H9 (cell line): Measurements from ENCODE around the gene SPATA3. TPM values are rescaled to one million over a fixed set of nuclear protein-coding genes. Genes with fewer than 3 reads are reported as not detected.

Experiments
- DNase-seq: peaks from one replicate; pipeline ENCODE4 v3.0.0-alpha.2; 2017
- H2AFZ ChIP-seq: one replicate; pipeline ENCODE4 v1.6.1; 2013; ENCODE audit warnings: mild to moderate bottlenecking, low read length, control low read depth, moderate library complexity
- H2AK5ac ChIP-seq: 2 replicates; pipeline ENCODE4 v1.6.1; 2013; ENCODE audit warnings: low read length, control low read depth, mixed read lengths; ENCODE audit not compliant: insufficient read length
- H2BK120ac ChIP-seq: one replicate; pipeline ENCODE4 v1.6.1; 2013; ENCODE audit warnings: low read depth, mild to moderate bottlenecking, low read length, control low read depth, inconsistent platforms; ENCODE audit not compliant: poor library complexity, severe bottlenecking
- H2BK12ac ChIP-seq: 2 replicates; pipeline ENCODE4 v1.6.1; 2013; ENCODE audit warnings: low read length, control low read depth, mixed read lengths, low read depth; ENCODE audit not compliant: insufficient read length
- H2BK15ac ChIP-seq: 2 replicates; pipeline ENCODE4 v1.6.1; 2013; ENCODE audit warnings: low read depth, low read length, control low read depth
- H2BK20ac ChIP-seq: one replicate; pipeline ENCODE4 v1.6.1; 2013; ENCODE audit warnings: low read depth, mild to moderate bottlenecking, low read length, control low read depth, inconsistent platforms; ENCODE audit not compliant: poor library complexity, severe bottlenecking
- H2BK5ac ChIP-seq: 2 replicates; pipeline ENCODE4 v1.6.1; 2013; ENCODE audit warnings: low read length, control low read depth, mixed read lengths; ENCODE audit not compliant: insufficient read length
- H3K14ac ChIP-seq: 2 replicates; pipeline ENCODE4 v1.6.1; 2013; ENCODE audit warnings: low read length, control low read depth; ENCODE audit not compliant: insufficient read depth
- H3K18ac ChIP-seq: 2 replicates; pipeline ENCODE4 v1.6.1; 2013; ENCODE audit warnings: low read depth, mild to moderate bottlenecking, mixed read lengths, low read length, control low read depth; ENCODE audit not compliant: insufficient read length
- H3K23ac ChIP-seq: 2 replicates; pipeline ENCODE4 v1.6.1; 2013; ENCODE audit warnings: low read length, control low read depth, mixed read lengths, low read depth; ENCODE audit not compliant: insufficient read length
- H3K23me2 ChIP-seq: 2 replicates; pipeline ENCODE4 v1.6.1; 2013; ENCODE audit warnings: low read depth, mild to moderate bottlenecking, mixed read lengths, low read length, control low read depth; ENCODE audit not compliant: insufficient read length, poor library complexity, severe bottlenecking
- H3K27ac ChIP-seq: 2 replicates; pipeline ENCODE4 v1.5.1; 2013; ENCODE audit warnings: low read length, control low read depth, mixed read lengths, low read depth; ENCODE audit not compliant: insufficient read length
- H3K27me3 ChIP-seq: 2 replicates; pipeline ENCODE4 v1.6.1; 2013; ENCODE audit warnings: low read length, control low read depth, inconsistent platforms; ENCODE audit not compliant: insufficient read depth
- H3K4ac ChIP-seq: 2 replicates; pipeline ENCODE4 v1.6.1; 2013; ENCODE audit warnings: low read depth, mild to moderate bottlenecking, control low read depth, inconsistent platforms, low read length, moderate library complexity
- H3K4me1 ChIP-seq: 2 replicates; pipeline ENCODE4 v1.6.1; 2013; ENCODE audit warnings: low read length, control low read depth, inconsistent platforms; ENCODE audit not compliant: insufficient read depth
- H3K4me2 ChIP-seq: 2 replicates; pipeline ENCODE4 v1.6.1; 2013; ENCODE audit warnings: low read length, control low read depth, mixed read lengths; ENCODE audit not compliant: insufficient read length, insufficient read depth
- H3K56ac ChIP-seq: 2 replicates; pipeline ENCODE4 v1.6.1; 2013; ENCODE audit warnings: low read depth, mild to moderate bottlenecking, mixed read lengths, low read length, control low read depth; ENCODE audit not compliant: insufficient read length
- H3K79me1 ChIP-seq: 2 replicates; pipeline ENCODE4 v1.6.1; 2013; ENCODE audit warnings: low read depth, mild to moderate bottlenecking, moderate library complexity, low read length, control low read depth, inconsistent platforms; ENCODE audit not compliant: insufficient read depth, poor library complexity, severe bottlenecking
- H3K79me2 ChIP-seq: 2 replicates; pipeline ENCODE4 v1.6.1; 2013; ENCODE audit warnings: low read length, control low read depth, inconsistent platforms; ENCODE audit not compliant: insufficient read depth
- H3K9ac ChIP-seq: 2 replicates; pipeline ENCODE4 v1.6.1; 2013; ENCODE audit warnings: low read length, control low read depth, mixed read lengths; ENCODE audit not compliant: insufficient read length; ENCODE audit errors: extremely low read depth
- H3K9me3 ChIP-seq: one replicate; pipeline ENCODE4 v1.6.1; 2013; ENCODE audit warnings: low read depth, low read length, inconsistent platforms; ENCODE audit not compliant: control insufficient read depth
- H3T11ph ChIP-seq: one replicate; pipeline ENCODE4 v1.6.1; 2013; ENCODE audit warnings: mild to moderate bottlenecking, low read length, control low read depth, inconsistent platforms
- H4K20me1 ChIP-seq: one replicate; pipeline ENCODE4 v1.6.1; 2013; ENCODE audit not compliant: control insufficient read depth, insufficient read length, insufficient read depth
- H4K5ac ChIP-seq: 2 replicates; pipeline ENCODE4 v1.6.1; 2013; ENCODE audit warnings: low read depth, mild to moderate bottlenecking, mixed read lengths, low read length, control low read depth; ENCODE audit not compliant: insufficient read length
- H4K8ac ChIP-seq: replicated peaks from 2 replicates; pipeline ENCODE4 v1.6.1; 2013; ENCODE audit warnings: low read length, control low read depth, mixed read lengths, low read depth; ENCODE audit not compliant: insufficient read length
- H4K91ac ChIP-seq: 2 replicates; pipeline ENCODE4 v1.6.1; 2013; ENCODE audit warnings: low read depth, mild to moderate bottlenecking, moderate library complexity, mixed read lengths, low read length, control low read depth; ENCODE audit not compliant: insufficient read length
- H3K27ac Mint-ChIP-seq, 3 experiments: 2 replicates in 2 of 3; 3 replicates in 1 of 3; pipeline ENCODE4 v1.8.0; 2020 to 2021; ENCODE audit warnings: mixed read lengths in 3 of 3, mild to moderate bottlenecking in 1 of 3, moderate library complexity in 1 of 3
- H3K27me3 Mint-ChIP-seq: 2 replicates; pipeline ENCODE4 v1.8.0; 2021; ENCODE audit warnings: low read depth, mild to moderate bottlenecking, moderate library complexity, mixed read lengths
- H3K36me3 Mint-ChIP-seq, 3 experiments: 2 replicates in 2 of 3; 3 replicates in 1 of 3; pipeline ENCODE4 v1.8.0; 2020 to 2021; ENCODE audit warnings: low read depth in 3 of 3, mixed read lengths in 3 of 3; ENCODE audit not compliant: insufficient read depth in 1 of 3
- H3K4me1 Mint-ChIP-seq, 2 experiments: 2 replicates each; pipeline ENCODE4 v1.8.0; 2020; ENCODE audit warnings: mixed read lengths in 2 of 2
- H3K4me3 Mint-ChIP-seq, 2 experiments: 2 replicates in 1 of 2; 3 replicates in 1 of 2; pipeline ENCODE4 v1.8.0; 2020 to 2021; ENCODE audit warnings: mild to moderate bottlenecking in 2 of 2, mixed read lengths in 2 of 2, moderate library complexity in 1 of 2
- H3K9me3 Mint-ChIP-seq, 2 experiments: 2 replicates in 1 of 2; 3 replicates in 1 of 2; pipeline ENCODE4 v1.8.0; 2020; ENCODE audit warnings: mild to moderate bottlenecking in 2 of 2, mixed read lengths in 2 of 2, moderate library complexity in 1 of 2
- CTCF ChIP-seq: fragments of 200-600 bp; sonication (generic); conservative IDR thresholded peaks from 3 replicates; pipeline ENCODE4 v1.8.0; 2021; ENCODE audit warnings: antibody characterized with exemption, mild to moderate bottlenecking
- WGBS: extraction: QIAGEN DNeasy Blood & Tissue Kit; methylation state at CpG from one replicate; pipeline ENCODE4 v1.1.7; 2013; ENCODE audit warnings: missing lambda C conversion rate, low lambda C conversion rate, mixed read lengths; ENCODE audit not compliant: insufficient read length; ENCODE audit errors: extremely low coverage; 5-methylcytosine and 5-hydroxymethylcytosine counted together
- total RNA-seq: library from RNA; stranded (reverse); gene quantifications from 2 replicates; pipeline ENCODE4 v1.2.1, GENCODE V29; 2021

The SPATA3 gene
- total RNA-seq, 1 experiment from 2014 or later, result not detected

GRCh38 chr2:230969659-230970015 is 26.3 kb upstream of the SPATA3 start:
- H3K23ac ChIP-seq, result no peak overlapping the region
- H3K27ac Mint-ChIP-seq, result no peak overlapping the region
- H4K20me1 ChIP-seq, result no peaks in the 10 kb centered on the region
- no peak overlapping the region for H3T11ph ChIP-seq
- no peaks in the 10 kb centered on the region for H3K27me3 Mint-ChIP-seq
- H3K4me1 Mint-ChIP-seq, result peaks cover 4 to 7% of the 10 kb centered on the region in 2 experiments; a peak in 3 of 4 replicates
- H2BK15ac ChIP-seq, result no peak overlapping the region
- H3K9ac ChIP-seq, result no peak overlapping the region
- H3K9me3 ChIP-seq, result no peaks in the 10 kb centered on the region
- H2BK20ac ChIP-seq, result no peak overlapping the region
- peaks cover 0 to 3% (median 1%) of the 10 kb centered on the region in 3 experiments; a peak in 4 of 7 replicates for H3K36me3 Mint-ChIP-seq
- no peak overlapping the region for H2BK120ac ChIP-seq
- H3K56ac ChIP-seq, result no peak overlapping the region
- H4K5ac ChIP-seq, result no peak overlapping the region
- no peaks in the 10 kb centered on the region for H3K79me1 ChIP-seq
- peaks cover 3 to 4% of the 10 kb centered on the region in 2 experiments; a peak in 4 of 5 replicates for H3K9me3 Mint-ChIP-seq
- H3K79me2 ChIP-seq, result no peaks in the 10 kb centered on the region
- H2AK5ac ChIP-seq, result no peak overlapping the region
- H3K14ac ChIP-seq, result no peak overlapping the region
- no peaks in the 10 kb centered on the region for H3K27me3 ChIP-seq
- no peak overlapping the region for H4K91ac ChIP-seq
- no peak overlapping the region for H2BK5ac ChIP-seq
- no peak overlapping the region for H2AFZ ChIP-seq
- no peak overlapping the region for H3K4ac ChIP-seq
- WGBS, result no CpG with 5 or more reads among the region's 2 CpGs
- H2BK12ac ChIP-seq, result no peak overlapping the region
- no peak overlapping the region for H3K18ac ChIP-seq
- TF ChIP-seq CTCF, result no peak
- no peak overlapping the region for H3K27ac ChIP-seq
- H3K23me2 ChIP-seq, result no peaks in the 10 kb centered on the region
- no peak for DNase-seq
- H3K4me2 ChIP-seq, result no peak overlapping the region
- no peak overlapping the region for H3K4me3 Mint-ChIP-seq
- H3K4me1 ChIP-seq, result no peaks in the 10 kb centered on the region
- H4K8ac ChIP-seq, result no peak overlapping the region
